Type B pancreatic cell (in vitro differentiated cells): Measurements from ENCODE around the gene CDV3. TPM values are rescaled to one million over a fixed set of nuclear protein-coding genes. Genes with fewer than 3 reads are reported as not detected.
A peak's percentile ranks its signal among the peaks of the same experiment; 100 is the strongest.
"Not testable (repeated sequence)": the region's sequence is repeated elsewhere in the genome, so short reads cannot be mapped to it uniquely, and the experiment has no call there.

ENCODE experiments used
- DNase-seq: peaks from one replicate; pipeline ENCODE4 v3.0.0; 2021; ENCODE audit warnings: mixed read lengths; ENCODE audit not compliant: unreplicated experiment; ENCODE audit errors: extremely low spot score
- H3K27ac Mint-ChIP-seq: 2 replicates; pipeline ENCODE4 v1.8.0; 2021; ENCODE audit warnings: mild to moderate bottlenecking, mixed read lengths
- H3K27me3 Mint-ChIP-seq: 2 replicates; pipeline ENCODE4 v1.8.0; 2021; ENCODE audit warnings: mixed read lengths
- H3K36me3 Mint-ChIP-seq: 2 replicates; pipeline ENCODE4 v1.8.0; 2021; ENCODE audit warnings: mixed read lengths
- H3K4me1 Mint-ChIP-seq: one replicate; pipeline ENCODE4 v1.8.0; 2021; ENCODE audit warnings: mixed read lengths; ENCODE audit not compliant: unreplicated experiment
- H3K4me3 Mint-ChIP-seq: 2 replicates; pipeline ENCODE4 v1.8.0; 2021; ENCODE audit warnings: mild to moderate bottlenecking, mixed read lengths
- H3K9me3 Mint-ChIP-seq: 2 replicates; pipeline ENCODE4 v1.8.0; 2021; ENCODE audit warnings: mixed read lengths
- CTCF ChIP-seq: fragments of 200-600 bp; sonication (generic); conservative IDR thresholded peaks from 2 replicates; pipeline ENCODE4 v1.5.0; 2021; ENCODE audit warnings: antibody characterized with exemption, mild to moderate bottlenecking
- total RNA-seq: library from RNA; stranded (reverse); gene quantifications from 2 replicates; pipeline ENCODE4 v1.2.1, GENCODE V29; 2021; ENCODE audit warnings: low replicate concordance

CDV3 gene
- total RNA-seq, 1 donor from 2014 or later, result 162 TPM

- no peak for TF ChIP-seq CTCF
- DNase-seq, result no peak
- H3K9me3 Mint-ChIP-seq, result no peaks in the 10 kb centered on the region
- peaks cover 8% of the 10 kb centered on the region for H3K4me1 Mint-ChIP-seq
- H3K27ac Mint-ChIP-seq, result peak overlapping the region; percentile 71
- no peaks in the 10 kb centered on the region for H3K27me3 Mint-ChIP-seq
- H3K4me3 Mint-ChIP-seq, result peak overlapping the region; percentile 13
- H3K36me3 Mint-ChIP-seq, result no peaks in the 10 kb centered on the region
These were observed 25.9 kb upstream of the CDV3 start for GRCh38 chr3:133547432-133548041.

GRCh38 chr3:133548090-133548489 is 25.4 kb upstream of the CDV3 start:
- no peak for TF ChIP-seq CTCF
- DNase-seq, result no peak
- Mint-ChIP-seq H3K4me3 (no peak overlapping the region), H3K27me3 (no peaks in the 10 kb centered on the region), H3K4me1 (peaks cover 8% of the 10 kb centered on the region), H3K36me3 (no peaks in the 10 kb centered on the region), H3K9me3 (no peaks in the 10 kb centered on the region), H3K27ac (no peak overlapping the region)

- Mint-ChIP-seq H3K4me1 (peaks cover 8% of the 10 kb centered on the region), H3K27ac (no peak overlapping the region), H3K9me3 (no peaks in the 10 kb centered on the region), H3K4me3 (no peak overlapping the region), H3K27me3 (no peaks in the 10 kb centered on the region), H3K36me3 (no peaks in the 10 kb centered on the region)
- no peak for TF ChIP-seq CTCF
- DNase-seq, result no peak
These were observed 23.9 kb upstream of the CDV3 start for GRCh38 chr3:133549565-133549964.

- H3K4me1 Mint-ChIP-seq, H3K4me3 Mint-ChIP-seq, DNase-seq, H3K27me3 Mint-ChIP-seq, H3K9me3 Mint-ChIP-seq, H3K36me3 Mint-ChIP-seq, H3K27ac Mint-ChIP-seq: not testable (repeated sequence)
These were observed 21.9 kb upstream of the CDV3 start for GRCh38 chr3:133551589-133551988.

GRCh38 chr3:133561679-133562078 is 11.8 kb upstream of the CDV3 start:
- H3K27me3 Mint-ChIP-seq, result peaks cover 6% of the 10 kb centered on the region
- DNase-seq, result no peak
- peaks cover 7% of the 10 kb centered on the region for H3K9me3 Mint-ChIP-seq
- H3K4me3 Mint-ChIP-seq, result no peak overlapping the region
- H3K4me1 Mint-ChIP-seq, result peaks cover 7% of the 10 kb centered on the region
- no peak overlapping the region for H3K27ac Mint-ChIP-seq
- TF ChIP-seq CTCF, result no peak
- no peaks in the 10 kb centered on the region for H3K36me3 Mint-ChIP-seq

- peaks cover 6% of the 10 kb centered on the region for H3K27me3 Mint-ChIP-seq
- no peaks in the 10 kb centered on the region for H3K36me3 Mint-ChIP-seq
- no peak for TF ChIP-seq CTCF
- peaks cover 7% of the 10 kb centered on the region for H3K4me1 Mint-ChIP-seq
- no peak overlapping the region for H3K27ac Mint-ChIP-seq
- H3K4me3 Mint-ChIP-seq, result no peak overlapping the region
- H3K9me3 Mint-ChIP-seq, result peaks cover 7% of the 10 kb centered on the region
- DNase-seq, result no peak
These were observed 11.1 kb upstream of the CDV3 start for GRCh38 chr3:133562376-133562775.
